ENCODE results near the gene ABCD1.

Gene ABCD1

DNA sequence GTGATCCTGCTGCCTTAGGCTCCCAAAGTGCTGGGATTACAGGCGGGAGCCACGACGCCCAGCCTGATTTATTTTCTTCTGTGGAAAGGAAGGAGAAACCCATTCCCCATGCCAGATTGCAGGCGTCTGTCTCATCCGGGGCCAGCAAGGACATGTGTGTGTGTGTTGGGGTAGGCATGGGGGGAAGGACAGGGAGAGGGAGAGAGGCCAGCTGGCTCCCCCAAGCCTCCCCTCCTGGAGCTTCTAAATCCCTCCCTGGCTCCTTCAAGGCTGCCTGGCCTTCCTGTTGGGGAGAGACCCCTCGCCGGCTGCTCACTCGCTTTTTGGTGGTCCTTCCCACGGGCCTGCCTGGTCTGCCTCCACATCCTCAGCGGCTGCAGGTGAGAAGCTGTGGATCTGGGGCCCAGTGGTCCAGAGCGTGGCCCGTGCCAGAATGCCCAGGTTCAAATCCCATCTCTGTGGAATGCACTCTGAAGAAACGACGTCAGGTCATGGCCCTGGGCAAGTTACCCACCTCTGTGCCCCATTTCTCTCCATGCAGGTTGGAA is 38.0 kb downstream of the ABCD1 start:
- DNase-seq (ENCODE audit: low read depth), result no peak

DNA sequence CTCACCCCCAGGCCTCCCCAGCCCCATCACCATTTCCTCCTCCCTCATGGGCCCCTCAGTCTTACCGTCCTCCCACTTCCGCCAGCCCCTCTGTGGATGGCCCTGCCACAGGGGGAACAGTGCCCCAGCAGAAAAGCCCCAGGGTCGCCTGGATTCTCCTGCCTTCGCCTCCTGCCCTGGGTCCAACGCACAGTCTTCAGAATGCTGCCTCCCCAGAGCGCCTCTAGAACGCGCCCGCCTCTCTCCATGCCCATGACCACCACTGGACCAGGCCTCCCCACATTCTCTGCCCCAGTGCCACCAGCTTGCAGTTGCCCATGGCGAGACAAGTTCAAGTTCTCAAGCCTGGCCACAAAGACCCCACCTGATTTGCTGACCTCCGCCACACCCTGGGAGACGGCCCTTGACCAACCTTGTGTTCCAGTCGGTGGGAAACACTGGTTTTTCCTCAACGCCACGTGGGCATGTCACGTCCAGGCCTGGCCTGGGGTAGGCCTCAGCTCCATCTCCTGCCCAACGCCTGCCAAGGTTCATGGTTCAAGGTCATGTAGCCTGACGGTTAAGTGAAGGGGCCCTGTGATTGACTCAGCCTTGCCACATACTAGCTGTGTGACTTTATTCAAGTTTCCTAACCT is 38.8 kb downstream of the ABCD1 start:
- no peak for DNase-seq (ENCODE audit: low read depth)

DNA sequence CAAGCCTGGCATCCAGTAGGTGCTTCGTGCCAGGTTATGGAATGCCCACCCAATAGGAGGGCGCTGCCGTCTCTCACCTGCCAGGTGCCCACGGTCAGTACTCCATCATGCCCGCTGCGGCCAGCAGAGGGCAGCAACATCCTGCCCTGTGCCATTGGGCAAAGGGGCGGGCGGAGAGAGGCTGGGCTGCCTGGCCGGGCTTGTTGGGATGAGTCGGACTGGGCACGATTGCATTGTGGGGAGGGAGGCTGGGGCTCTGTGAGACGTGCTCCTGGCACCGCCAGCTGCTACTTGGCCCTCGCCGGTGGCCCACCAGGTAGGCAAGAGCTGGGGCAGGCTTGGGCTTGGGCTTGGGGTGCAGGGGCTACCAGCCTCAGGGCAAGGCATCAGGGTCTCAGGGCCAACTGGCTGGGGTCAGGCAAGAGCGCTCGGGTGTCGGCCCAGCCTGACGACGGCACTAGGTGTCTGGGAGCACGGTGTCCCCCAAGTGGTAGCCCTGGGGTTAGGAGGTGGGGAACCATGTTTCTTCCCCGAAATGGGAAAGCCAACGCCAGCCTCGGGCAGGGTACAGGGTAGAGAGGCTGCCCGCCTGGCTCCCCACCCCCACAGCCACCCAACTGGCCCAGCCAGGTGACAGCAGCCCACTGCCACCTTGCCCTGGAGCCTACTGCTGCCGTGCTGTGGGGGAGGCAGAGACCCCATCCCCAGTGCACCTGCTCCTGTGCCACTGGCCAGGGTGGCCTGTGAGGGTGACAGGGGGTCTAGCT is 39.5 kb downstream of the ABCD1 start, which contains the start of gene PLXNB3:
Gene PLXNB3 (plus strand): TSS at position 261 of the 767 bp plus-strand sequence. CDS start 1,287 bp downstream, outside the sequence.
- DNase-seq (ENCODE audit: low read depth), result peak; percentile 43

DNA sequence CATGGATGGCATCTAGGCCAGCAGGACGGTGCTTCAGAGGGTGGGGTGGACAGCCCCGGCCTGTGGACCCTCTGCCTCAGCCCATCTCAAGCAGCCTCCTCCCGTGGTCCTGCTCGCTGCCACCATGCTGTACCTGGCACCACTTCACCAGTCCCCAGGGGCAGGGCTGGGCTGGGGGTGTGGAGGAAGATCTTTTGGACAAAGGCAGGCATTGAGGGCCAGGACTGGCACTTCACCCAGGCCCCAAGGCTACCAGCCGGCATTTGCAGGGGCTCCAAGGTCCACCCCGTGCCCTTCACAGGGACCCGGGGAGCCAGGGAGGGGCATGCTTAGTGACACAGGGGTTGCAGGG is 40.1 kb downstream of the ABCD1 start:
- no peak for DNase-seq (ENCODE audit: low read depth)

DNA sequence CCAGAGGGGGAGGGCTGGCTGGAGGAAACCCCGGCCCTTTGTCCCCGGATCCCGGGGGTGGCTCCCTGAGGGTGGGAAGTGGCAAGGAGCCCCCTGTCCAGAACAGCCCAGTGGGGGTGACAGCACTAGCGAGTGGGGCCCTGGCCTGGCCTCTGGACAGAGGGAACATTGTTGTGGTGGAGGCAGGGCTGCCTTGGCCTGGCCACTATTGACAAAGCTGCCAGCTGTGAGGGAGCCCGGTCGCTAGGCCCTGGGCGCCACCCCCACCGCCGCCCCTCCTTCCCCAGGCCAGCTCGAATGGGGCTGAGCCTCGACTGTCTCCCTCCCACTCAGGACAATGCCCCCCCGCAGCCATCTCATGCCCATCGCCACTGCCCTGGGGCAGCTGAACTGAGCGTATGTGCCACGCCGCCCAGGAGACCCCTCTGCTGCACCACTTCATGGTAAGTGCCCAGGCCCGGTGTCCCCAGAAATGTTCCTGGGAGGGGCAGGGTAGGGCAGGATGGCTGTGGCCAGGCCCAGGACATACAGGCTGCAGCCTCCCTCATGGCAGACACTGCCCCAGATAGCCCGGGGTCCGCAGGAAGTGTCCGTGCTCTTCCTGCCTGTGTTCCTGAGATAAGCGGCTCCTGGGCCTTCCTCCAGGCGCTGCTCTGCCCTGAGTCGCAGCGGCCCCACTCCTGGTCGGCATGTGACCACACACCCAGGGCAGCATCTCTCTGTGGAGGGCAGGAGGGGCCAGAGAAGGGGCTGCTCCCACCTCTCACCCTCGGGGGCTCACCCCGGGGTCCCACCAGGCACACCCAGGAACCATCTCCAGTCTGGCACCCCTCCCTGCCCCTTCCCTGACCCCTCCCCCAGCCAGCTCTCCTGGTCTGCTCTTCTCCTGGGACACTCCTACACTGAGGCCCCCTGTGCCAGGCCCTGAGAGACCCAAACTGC is 40.8 kb downstream of the ABCD1 start:
- DNase-seq (ENCODE audit: low read depth), result no peak

DNA sequence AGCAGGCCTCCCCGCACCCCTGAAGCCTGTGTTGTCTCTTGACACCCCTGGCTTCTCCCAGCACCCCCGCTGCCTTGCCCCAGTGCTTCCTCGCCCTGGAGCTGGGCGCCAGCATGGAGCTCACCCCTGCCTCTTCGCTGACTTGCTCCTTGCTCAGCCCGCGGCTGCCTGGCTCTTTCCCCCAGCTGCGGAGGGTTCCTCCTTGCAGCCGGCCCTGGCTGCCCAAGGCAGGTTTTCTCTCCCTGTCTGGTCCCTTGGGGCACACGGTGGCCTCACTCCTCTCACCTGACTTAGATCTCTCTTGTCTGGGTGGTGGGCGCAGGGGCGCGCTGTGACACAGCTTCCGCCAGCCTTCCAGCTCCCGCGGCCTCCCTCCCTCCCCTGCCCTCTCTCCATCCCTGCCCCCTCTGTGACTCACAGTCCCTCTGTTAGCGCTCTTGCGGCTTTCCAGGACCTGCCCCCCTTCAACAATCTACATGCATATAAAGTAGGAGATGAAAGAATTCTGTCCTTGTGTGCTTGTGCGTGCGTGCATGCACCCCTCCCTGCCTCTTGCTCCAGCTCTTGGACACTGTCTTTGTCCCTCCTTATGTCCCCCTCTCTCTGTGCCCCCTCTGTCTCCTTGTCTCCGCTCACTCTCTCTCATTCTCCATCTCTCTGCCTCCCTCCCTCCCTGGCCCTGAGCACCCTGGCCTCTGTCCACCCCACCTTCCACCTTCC is 41.6 kb downstream of the ABCD1 start:
- no peak for DNase-seq (ENCODE audit: low read depth)

DNA sequence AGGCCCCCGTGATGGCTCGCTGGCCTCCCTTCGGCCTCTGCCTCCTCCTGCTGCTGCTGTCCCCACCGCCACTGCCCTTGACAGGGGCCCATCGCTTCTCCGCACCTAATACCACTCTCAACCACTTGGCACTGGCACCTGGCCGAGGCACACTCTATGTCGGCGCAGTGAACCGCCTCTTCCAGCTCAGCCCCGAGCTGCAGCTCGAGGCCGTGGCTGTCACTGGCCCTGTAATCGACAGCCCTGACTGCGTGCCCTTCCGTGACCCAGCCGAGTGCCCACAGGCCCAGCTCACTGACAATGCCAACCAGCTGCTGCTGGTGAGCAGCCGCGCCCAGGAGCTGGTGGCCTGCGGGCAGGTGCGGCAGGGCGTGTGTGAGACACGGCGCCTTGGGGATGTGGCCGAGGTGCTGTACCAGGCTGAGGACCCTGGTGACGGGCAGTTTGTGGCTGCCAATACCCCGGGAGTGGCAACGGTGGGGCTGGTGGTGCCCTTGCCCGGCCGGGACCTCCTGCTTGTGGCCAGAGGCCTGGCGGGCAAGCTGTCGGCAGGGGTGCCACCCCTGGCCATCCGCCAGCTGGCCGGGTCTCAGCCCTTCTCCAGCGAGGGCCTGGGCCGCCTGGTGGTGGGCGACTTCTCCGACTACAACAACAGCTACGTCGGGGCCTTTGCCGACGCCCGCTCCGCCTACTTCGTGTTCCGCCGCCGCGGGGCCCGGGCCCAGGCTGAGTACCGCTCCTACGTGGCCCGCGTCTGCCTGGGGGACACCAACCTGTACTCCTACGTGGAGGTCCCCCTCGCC is 42.4 kb downstream of the ABCD1 start:
- DNase-seq (ENCODE audit: low read depth), result no peak

DNA sequence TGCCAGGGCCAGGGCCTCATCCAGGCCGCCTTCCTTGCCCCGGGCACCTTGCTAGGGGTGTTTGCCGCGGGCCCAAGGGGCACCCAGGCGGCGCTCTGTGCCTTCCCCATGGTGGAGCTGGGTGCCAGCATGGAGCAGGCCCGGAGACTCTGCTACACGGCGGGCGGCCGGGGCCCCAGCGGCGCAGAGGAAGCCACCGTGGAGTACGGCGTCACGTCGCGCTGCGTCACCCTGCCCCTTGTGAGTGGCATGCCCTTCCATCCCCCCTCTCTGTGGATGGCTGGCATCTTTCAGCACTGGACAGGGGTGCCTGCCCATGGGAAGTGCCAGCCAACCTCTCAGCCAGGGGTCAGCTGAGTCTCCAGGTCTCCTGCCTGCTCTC is 43.0 kb downstream of the ABCD1 start:
- no peak for DNase-seq (ENCODE audit: low read depth)

DNA sequence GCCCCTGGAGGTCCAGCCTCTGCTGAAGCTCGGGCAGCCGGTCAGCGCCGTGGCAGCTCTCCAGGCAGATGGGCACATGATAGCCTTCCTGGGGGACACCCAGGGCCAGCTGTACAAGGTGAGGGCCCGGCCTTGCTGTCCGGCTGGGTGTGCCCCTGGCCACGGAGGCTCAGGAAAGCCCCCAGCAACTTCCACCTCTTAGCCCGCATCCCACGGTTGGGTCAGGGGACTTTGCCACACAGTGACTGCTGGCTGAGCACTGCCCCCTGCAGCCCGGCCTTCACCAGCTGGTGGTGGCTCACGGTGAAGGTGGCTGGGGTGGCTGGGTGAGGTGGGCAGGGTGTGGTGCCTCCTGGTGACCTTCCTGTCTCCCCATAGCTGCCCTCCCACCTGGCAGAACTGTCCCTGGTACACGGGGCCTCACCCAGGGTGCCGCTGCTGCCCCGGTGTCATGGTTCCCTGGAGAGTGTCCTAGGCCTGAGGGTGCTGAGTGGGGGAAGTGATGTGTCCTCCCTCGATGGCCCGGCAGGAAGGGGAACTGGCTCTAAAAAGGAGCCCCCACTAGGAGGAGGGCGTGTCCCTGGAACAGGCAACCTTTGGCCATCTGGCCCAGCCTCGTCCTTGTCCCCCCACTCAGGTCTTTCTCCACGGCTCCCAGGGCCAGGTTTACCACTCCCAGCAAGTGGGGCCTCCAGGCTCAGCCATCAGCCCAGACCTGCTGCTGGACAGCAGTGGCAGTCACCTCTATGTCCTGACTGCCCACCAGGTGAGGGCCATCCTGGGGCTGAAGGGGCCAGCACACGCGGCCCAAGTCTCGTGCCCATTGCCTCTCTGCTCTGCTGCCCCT is 43.9 kb downstream of the ABCD1 start:
- DNase-seq (ENCODE audit: low read depth), result no peak

DNA sequence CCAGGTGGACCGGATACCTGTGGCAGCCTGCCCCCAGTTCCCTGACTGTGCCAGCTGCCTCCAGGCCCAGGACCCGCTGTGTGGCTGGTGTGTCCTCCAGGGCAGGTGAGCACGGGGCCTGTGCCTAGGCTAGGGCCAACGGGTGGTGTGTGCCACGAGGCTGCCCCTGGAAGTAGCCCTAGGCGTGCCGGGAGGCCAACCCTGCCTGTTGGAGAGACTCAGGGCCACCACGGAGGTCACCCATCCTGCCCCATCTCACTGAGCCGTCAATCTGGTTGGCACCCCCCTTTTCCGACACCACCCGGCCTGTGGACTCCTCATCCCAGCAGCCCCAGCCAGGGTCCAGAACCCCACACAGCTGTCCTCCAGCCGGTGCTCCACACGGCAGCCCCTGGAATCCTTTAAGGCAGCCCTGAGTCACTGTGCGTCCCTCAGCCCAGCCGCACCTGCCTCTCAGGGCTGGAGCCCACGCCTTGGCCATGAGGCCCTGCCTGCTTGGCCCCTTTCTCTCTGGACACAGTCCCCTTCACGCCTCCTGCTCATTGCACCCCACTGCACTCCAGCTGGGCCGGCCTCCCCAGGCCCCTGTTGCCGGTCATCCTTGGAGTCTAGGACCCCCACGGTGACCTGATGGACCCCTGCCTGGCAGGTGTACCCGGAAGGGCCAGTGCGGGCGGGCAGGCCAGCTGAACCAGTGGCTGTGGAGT is 44.7 kb downstream of the ABCD1 start:
- no peak for DNase-seq (ENCODE audit: low read depth)

DNA sequence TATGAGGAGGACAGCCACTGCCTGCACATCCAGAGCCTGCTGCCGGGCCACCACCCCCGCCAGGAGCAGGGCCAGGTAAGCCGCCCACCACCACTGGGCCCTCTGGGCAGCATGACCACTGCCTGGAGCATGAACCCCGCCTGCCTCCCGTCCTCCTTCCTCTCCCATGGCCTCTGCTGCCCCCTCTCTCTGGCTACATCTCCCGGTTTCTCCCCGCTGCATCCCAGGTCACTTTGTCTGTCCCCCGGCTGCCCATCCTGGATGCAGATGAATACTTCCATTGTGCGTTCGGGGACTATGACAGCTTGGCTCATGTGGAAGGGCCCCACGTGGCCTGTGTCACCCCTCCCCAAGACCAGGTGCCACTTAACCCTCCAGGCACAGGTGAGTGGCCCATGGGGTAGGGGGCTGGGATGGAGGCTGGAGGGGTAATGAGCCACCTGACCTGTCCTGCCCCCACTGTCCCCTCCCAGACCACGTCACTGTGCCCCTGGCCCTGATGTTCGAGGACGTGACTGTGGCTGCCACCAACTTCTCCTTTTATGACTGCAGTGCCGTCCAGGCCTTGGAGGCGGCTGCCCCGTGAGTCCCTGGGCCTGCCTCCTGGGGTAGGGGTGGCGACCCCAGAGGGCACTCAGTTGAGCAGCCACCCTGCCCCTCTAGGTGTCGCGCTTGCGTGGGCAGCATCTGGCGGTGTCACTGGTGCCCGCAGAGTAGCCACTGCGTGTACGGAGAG is 45.4 kb downstream of the ABCD1 start:
- DNase-seq (ENCODE audit: low read depth), result no peak

DNA sequence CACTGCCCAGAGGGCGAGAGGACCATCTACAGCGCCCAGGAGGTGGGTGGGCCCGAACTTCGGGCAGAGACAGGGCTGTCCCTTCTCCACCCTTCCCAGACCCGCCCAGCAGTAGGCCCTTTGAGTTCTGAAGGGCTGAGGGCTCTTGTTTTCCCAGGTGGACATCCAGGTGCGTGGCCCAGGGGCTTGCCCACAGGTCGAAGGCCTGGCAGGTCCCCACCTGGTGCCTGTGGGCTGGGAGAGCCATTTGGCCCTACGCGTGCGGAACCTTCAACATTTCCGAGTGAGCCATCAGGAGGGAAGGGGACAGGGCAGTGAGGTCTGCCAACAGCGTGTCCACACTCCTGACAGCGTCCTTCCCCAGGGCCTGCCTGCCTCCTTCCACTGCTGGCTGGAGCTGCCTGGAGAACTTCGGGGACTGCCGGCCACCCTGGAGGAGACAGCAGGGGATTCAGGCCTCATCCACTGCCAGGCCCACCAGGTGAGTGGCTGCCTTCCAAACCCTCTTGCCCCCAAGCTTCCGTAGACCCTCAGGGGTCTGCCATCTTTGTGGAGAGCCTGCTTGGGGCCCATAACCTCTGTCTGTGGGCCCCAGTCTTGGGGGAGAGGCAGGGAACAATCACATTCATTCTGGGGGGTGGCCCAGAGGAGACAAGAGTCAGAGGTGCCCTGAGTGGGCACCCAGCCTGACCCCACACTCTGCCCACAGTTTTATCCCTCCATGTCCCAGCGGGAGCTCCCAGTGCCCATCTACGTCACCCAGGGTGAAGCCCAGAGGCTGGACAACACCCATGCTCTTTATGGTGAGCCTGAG is 46.2 kb downstream of the ABCD1 start:
- DNase-seq (ENCODE audit: low read depth), result no peak

DNA sequence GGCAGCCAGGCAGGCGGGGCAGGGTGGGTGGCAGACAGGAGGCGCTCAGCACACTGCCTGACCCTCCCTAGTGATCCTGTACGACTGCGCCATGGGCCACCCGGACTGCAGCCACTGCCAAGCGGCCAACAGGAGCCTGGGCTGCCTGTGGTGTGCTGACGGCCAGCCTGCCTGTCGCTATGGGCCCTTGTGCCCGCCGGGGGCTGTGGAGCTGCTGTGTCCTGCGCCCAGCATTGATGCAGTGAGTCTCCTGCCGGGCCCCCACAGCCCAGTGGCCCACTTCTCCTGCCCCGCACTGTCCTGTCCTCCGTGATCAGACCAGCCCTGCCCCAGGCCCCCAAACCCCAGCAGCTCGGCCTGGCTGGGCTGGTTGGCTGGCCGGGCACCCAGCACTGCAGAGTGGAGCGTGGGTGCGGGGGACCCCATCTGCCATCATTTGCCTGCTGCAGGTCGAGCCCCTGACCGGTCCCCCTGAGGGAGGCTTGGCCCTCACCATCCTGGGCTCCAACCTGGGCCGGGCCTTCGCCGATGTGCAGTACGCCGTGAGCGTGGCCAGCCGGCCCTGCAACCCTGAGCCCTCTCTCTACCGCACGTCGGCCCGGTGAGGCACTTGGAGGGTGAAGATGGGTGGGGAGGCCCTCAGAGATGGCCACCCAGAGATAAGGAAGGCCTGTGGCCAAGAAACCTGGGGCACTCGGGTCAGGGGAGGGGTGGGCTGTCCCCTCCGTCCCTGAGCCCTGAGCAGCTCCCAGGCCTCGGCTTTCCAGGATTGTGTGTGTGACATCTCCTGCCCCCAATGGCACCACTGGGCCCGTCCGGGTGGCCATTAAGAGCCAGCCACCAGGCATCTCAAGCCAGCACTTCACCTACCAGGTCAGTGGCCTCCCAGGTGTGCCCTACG is 47.0 kb downstream of the ABCD1 start:
- no peak for DNase-seq (ENCODE audit: low read depth)

DNA sequence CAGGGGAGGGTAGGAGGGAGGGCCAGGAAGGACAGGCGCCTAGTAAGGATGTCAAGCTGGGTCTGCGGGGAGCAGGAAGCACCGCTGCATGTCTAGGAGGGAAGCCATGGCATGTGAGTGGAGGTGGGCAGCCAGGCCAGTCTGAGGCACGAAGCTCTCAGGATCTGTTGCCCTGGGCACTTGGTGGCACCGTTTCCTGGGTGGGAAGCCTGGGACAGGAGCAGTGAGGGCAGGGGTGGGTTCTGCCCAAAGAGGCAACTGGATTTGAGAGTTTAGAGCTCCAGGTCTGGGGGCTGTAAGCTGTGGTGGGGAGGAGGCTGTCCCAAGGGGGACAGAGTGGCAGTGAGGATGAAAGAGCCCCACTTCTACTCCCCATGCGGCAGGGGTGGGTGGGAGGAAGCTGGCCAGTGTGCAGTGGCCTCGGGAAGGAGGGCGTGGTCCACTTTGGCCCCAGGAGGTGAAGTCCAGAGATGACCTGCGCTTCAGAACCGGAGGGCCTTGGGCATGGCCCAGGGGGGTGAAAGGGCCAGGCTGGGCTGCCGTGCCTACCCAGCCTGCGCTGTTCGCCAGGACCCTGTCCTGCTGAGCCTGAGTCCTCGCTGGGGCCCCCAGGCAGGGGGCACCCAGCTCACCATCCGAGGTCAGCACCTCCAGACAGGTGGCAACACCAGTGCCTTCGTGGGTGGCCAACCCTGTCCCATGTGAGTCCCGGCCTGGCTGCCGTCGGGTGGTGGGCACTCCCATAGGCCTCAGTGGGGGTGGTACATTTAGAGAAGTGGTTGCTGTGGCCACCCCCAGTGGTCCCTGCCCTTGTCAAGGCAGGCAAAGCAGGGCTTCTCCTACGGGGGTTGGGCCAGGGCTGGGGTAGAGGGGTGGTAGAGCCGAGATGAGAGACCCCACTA is 47.9 kb downstream of the ABCD1 start:
- DNase-seq (ENCODE audit: low read depth), result no peak

DNA sequence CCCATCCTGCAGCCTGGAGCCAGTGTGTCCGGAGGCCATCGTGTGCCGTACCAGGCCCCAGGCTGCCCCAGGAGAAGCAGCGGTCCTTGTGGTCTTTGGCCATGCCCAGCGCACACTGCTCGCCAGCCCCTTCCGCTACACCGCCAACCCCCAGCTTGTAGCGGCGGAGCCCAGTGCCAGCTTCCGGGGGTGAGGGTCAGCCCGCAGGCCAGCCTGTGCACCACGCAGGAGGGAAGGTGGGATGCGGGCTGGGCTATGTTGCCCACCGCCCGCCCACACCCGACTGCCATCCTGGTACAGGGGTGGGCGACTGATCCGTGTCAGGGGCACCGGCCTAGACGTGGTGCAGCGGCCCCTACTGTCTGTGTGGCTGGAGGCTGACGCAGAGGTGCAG is 48.6 kb downstream of the ABCD1 start:
- no peak for DNase-seq (ENCODE audit: low read depth)
